Brain microvascular endothelial cell (primary cell): ENCODE results near the gene ARFGAP1.
A peak's percentile ranks its signal among the peaks of the same experiment; 100 is the strongest.

Source experiments
- DNase-seq: peaks from one replicate; pipeline ENCODE4 v3.0.0-alpha.2; 2020
- H3K27ac ChIP-seq: fragments of 250-450 bp; sonication (Bioruptor Pico); 2 replicates; pipeline ENCODE4 v1.5.1; 2020; ENCODE audit warnings: mild to moderate bottlenecking, moderate library complexity
- H3K27me3 ChIP-seq: fragments of 250-450 bp; sonication (Bioruptor Pico); replicated peaks from 2 replicates; pipeline ENCODE4 v1.5.1; 2020; ENCODE audit warnings: mild to moderate bottlenecking
- H3K36me3 ChIP-seq: fragments of 250-450 bp; sonication (Bioruptor Pico); replicated peaks from 2 replicates; pipeline ENCODE4 v1.5.1; 2020; ENCODE audit warnings: mild to moderate bottlenecking
- H3K4me3 ChIP-seq: 2 replicates; pipeline ENCODE4 v1.5.1; 2011; ENCODE audit warnings: low read depth, mild to moderate bottlenecking, control low read depth, low read length, moderate library complexity
- in situ Hi-C: cut with HindIII; loops from 2 replicates; pipeline ENCODE4 v1.10.0; 2017; ENCODE audit warnings: low sequenced_read_pairs, low pct_ligation_motif_present
- TF ChIP-seq, protein P1 (sequence below): IDR thresholded peaks from 2 replicates; pipeline ENCODE4 v1.5.1; 2011; ENCODE audit warnings: low read depth, mild to moderate bottlenecking, moderate library complexity, low read length, control low read depth, inconsistent platforms; ENCODE audit errors: missing control alignments

ARFGAP1 gene

GRCh38 chr20:63307538-63308217, 35.1 kb downstream of the ARFGAP1 start:
- no peaks in the 10 kb centered on the region for H3K36me3 ChIP-seq
- TF ChIP-seq, protein P1, sequence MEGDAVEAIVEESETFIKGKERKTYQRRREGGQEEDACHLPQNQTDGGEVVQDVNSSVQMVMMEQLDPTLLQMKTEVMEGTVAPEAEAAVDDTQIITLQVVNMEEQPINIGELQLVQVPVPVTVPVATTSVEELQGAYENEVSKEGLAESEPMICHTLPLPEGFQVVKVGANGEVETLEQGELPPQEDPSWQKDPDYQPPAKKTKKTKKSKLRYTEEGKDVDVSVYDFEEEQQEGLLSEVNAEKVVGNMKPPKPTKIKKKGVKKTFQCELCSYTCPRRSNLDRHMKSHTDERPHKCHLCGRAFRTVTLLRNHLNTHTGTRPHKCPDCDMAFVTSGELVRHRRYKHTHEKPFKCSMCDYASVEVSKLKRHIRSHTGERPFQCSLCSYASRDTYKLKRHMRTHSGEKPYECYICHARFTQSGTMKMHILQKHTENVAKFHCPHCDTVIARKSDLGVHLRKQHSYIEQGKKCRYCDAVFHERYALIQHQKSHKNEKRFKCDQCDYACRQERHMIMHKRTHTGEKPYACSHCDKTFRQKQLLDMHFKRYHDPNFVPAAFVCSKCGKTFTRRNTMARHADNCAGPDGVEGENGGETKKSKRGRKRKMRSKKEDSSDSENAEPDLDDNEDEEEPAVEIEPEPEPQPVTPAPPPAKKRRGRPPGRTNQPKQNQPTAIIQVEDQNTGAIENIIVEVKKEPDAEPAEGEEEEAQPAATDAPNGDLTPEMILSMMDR, result no peak
- DNase-seq, result no peak
- H3K4me3 ChIP-seq, result no peak overlapping the region
- H3K27me3 ChIP-seq, result no peaks in the 10 kb centered on the region
- in situ Hi-C loops, result no loop called here
- H3K27ac ChIP-seq, result no peak overlapping the region

- TF ChIP-seq, protein P1, result no peak
- Histone ChIP-seq H3K36me3 (no peaks in the 10 kb centered on the region), H3K4me3 (no peak overlapping the region), H3K27ac (no peak overlapping the region), H3K27me3 (no peaks in the 10 kb centered on the region)
- DNase-seq, result no peak
- in situ Hi-C loops, result no loop called here
These were observed 35.8 kb downstream of the ARFGAP1 start for GRCh38 chr20:63308218-63308911.

- TF ChIP-seq, protein P1, result peak; percentile 89
- no peaks in the 10 kb centered on the region for H3K36me3 ChIP-seq
- in situ Hi-C loops, result no loop called here
- no peak for DNase-seq
- H3K4me3 ChIP-seq, result no peak overlapping the region
- H3K27me3 ChIP-seq, result no peaks in the 10 kb centered on the region
- H3K27ac ChIP-seq, result no peak overlapping the region
These were observed 36.9 kb downstream of the ARFGAP1 start for GRCh38 chr20:63309261-63310071.

DNA sequence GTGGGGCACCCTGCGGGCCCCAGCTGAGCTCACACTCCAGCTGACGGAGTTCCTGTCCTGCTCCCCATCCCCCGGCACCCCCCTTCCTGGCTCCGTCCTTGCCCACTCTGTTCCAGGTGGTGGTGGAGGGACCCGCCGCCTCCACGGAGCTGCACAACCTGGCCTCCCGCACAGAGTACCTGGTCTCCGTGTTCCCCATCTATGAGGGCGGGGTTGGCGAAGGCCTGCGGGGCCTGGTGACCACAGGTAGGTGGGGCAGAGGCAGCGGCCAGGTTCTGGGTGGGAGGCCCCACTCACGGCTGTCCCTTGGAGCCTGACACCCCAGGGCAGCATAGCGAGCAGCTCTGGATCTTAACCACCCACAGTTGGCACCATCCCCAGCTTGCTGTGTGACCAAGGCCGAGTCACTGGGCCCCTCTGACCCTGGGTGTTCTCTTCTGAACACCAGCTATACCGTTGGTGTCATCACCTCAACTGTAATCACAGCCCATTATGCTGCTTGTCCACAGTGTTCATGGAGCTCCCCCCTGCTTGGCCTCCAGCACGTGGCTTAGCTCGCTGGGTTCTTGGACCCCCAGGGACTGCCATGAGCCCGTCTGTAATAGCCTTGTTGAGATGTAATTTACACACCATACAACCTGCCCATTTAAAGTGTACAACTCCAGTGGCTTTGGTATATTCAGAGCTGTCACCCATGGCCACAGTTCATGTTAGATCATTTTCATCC, 37.8 kb downstream of the ARFGAP1 start:
- TF ChIP-seq, protein P1, result no peak
- DNase-seq, result no peak
- Histone ChIP-seq H3K4me3 (no peak overlapping the region), H3K27me3 (no peaks in the 10 kb centered on the region), H3K27ac (no peak overlapping the region), H3K36me3 (no peaks in the 10 kb centered on the region)
- in situ Hi-C loops, result no loop called here

GRCh38 chr20:63311186-63311832, 38.7 kb downstream of the ARFGAP1 start:
- Histone ChIP-seq H3K4me3 (no peak overlapping the region), H3K27ac (no peak overlapping the region), H3K36me3 (no peaks in the 10 kb centered on the region), H3K27me3 (no peaks in the 10 kb centered on the region)
- TF ChIP-seq, protein P1, result no peak
- DNase-seq, result no peak
- in situ Hi-C loops, result no loop called here
